Hair follicle dermal papilla cell (primary cell): ENCODE data around the gene NOTCH2. TPM values are rescaled to one million over a fixed set of nuclear protein-coding genes. Genes with fewer than 3 reads are reported as not detected.

Experiments used
- total RNA-seq: library from RNA; depleted of rRNA; stranded (reverse); fragments of >200 nt; gene quantifications from 2 replicates; pipeline ENCODE4 v1.2.3, GENCODE V29; 2012

The NOTCH2 gene
- total RNA-seq = 220 and 263 TPM in 2 replicates

DNA sequence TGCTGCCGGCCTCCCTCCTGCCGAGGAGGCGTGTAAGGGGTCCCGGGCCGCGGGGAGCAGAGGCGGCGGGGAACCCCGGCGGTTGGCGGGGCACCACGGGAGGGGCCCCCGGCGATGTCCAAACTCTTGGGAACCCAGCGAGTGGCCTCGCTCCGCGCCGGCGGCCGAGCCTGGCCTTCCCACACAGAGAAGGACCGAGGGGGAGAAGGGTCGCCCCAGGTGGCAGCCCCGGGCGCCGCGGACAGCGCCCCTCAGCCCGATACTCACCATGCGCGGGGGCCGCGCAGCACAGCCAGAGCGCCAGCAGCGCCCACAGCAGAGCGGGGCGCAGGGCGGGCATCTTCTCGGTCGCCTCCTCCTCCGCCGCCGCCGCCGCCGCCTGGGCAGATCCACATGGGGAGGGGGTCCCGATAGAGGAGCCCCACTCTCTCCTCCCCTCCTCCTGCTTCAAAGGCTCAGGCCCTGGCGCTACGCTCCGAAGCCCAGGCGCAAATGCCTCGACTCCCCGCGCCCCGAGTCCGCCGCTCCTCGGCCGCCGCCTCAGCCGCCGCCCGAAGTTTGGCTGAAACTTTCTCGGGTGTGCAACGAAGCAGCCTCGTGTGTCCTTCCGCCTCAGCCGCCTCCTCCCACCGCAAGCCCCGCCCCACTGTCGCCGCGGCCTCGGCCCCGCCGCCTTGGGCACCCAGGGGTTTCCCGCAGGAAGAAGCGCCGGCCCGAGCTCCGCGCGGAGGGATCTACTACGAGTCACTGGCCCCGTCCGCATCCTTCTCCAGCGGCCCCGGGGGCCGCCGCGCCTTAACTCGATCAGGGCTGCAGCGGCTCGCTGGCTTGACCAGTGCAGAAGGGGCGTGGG, at the start of gene NOTCH2:
TSS of gene NOTCH2 (minus strand) at position 596 of the 853 bp plus-strand sequence. CDS start at position 340, 256 bp downstream.

DNA sequence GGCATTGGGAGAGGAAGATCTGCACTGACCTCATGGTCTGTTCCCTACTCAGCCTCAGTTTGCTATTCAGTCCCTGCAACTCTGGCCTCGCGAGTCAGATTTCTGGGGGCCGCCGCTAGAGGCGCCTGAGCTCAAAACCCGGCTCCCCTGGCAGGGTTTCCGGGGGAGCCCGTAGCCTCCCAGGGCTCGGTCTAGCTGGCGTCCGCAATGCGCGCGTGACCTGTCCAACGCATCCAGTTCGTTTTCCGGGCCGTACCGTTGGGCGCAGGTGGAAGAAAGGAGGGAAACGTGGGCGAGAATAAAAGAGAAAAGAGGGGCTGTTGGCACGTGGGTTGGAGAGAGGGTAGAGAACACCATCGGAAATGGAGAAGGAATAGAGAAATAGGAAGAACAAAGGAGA, 173.2 kb downstream of the NOTCH2 start, which contains the start of gene ADAM30:
TSS of gene ADAM30 (minus strand) at position 213 of the 400 bp plus-strand sequence. CDS start at position 34, 179 bp downstream.

Other genes with a start within 250 kb of the NOTCH2 start
- not detected in 2 replicates for gene ADAM30, start 173.1 kb downstream of the NOTCH2 start, total RNA-seq
- 60.1 and 66.5 TPM in 2 replicates for gene SEC22B, start 106.9 kb upstream of the NOTCH2 start, total RNA-seq